ENCODE data around the gene MAPT.

- TF ChIP-seq SUZ12 (IDR thresholded peaks at IDR 0.05; ENCODE audit: extremely low read depth, insufficient read depth, insufficient read length) (no peak), ZNF274 (IDR thresholded peaks at IDR 0.05; ENCODE audit: low read depth, low read length) (no peak), YY1 (IDR thresholded peaks at IDR 0.05; ENCODE audit: insufficient read depth, insufficient read length) (no peak)
Observed at GRCh38 chr17:45979137-45979536, 84.8 kb downstream of the MAPT start.

Measured in NT2/D1 (cell line).